GM19455 (cell line): ENCODE measurements around the gene ZBTB8OS.

Experiments
- ATAC-seq: cut with Tn5 transposase; IDR thresholded peaks from one replicate; pipeline ENCODE4 v1.9.1; 2021; ENCODE audit not compliant: unreplicated experiment

The ZBTB8OS gene

GRCh38 chr1:32612189-32612881 lies 38.0 kb downstream of the ZBTB8OS start:
- peak; percentile 87 for ATAC-seq

- no peak for ATAC-seq
These were observed 38.5 kb downstream of the ZBTB8OS start for GRCh38 chr1:32611859-32612188.

- ATAC-seq = no peak
These were observed 41.2 kb downstream of the ZBTB8OS start for GRCh38 chr1:32609180-32609579.

- no peak for ATAC-seq
These were observed 43.6 kb downstream of the ZBTB8OS start for GRCh38 chr1:32606565-32607371.

- ATAC-seq = no peak
These were observed 44.5 kb downstream of the ZBTB8OS start for GRCh38 chr1:32605711-32606424.

GRCh38 chr1:32600034-32600433 lies 50.3 kb downstream of the ZBTB8OS start:
- no peak for ATAC-seq

GRCh38 chr1:32592943-32593342 lies 57.4 kb downstream of the ZBTB8OS start:
- no peak for ATAC-seq

- no peak for ATAC-seq
These were observed 69.9 kb downstream of the ZBTB8OS start for GRCh38 chr1:32580348-32581017.
